Epidermal melanocyte (primary cell): ENCODE measurements around the gene DIS3L.
"Not testable (repeated sequence)": the region's sequence is repeated elsewhere in the genome, so short reads cannot be mapped to it uniquely, and the experiment has no call there.

Source experiments
- DNase-seq: peaks from one replicate; pipeline ENCODE4 v3.0.0; 2011; ENCODE audit warnings: low spot score; ENCODE audit not compliant: insufficient read length

The DIS3L gene

DNA sequence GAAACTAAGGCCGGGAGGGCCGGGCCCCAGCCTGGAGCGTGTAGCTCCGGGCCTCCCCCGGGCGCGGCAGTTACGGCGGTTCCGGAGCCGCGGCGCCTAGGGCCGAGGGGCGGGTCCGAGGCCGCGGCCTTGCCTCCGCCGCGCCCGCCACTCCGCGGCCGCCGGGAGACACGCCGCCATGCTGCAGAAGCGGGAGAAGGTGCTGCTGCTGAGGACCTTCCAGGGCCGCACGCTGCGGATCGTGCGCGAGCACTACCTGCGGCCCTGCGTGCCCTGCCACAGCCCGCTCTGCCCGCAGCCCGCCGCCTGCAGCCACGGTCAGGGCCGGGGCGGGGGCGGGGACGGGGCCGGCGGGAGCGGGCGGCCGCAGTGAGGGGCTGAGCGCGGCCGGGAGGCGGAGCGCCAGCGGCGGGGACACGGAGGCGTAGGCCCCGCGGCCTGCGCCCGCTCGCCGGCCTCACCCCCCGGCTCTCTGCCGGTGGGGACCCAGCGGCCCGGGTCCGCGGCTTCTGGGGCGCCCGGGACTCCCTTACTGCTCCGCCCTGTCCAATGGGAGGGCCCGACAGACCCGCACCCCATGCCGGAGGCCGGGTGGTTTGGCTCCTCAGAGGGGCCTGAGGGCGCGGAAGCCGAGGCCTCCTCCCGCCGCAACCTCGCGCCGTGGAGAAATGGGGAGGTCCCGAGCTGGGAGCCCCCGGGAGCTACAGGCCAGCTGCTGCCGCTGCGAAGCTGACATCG is at the start of gene DIS3L:
Gene DIS3L, plus strand, starts transcription at position 150 of the 738 bp plus-strand sequence. Its CDS starts 29 bp downstream, at position 179.
- DNase-seq: peak; percentile 54

DNA sequence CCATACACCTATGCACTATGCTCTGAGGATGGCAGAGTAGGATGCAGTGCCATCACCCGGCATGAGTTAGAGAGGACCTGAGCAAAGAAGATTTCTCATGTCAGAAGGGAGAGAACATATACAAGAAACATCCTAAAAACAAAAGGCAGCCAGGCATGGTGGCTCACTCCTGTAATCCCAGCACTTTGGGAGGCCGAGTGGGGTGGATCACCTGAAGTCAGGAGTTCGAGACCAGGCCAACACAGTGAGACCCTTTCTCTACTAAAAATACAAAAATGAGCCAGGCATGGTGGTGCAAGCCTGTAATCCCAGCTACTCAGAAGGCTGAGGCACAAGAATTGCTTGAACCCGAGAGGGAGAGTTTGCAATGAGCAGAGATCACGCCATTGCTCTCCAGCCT is 47.5 kb upstream of the DIS3L start:
- DNase-seq: not testable (repeated sequence)

DNA sequence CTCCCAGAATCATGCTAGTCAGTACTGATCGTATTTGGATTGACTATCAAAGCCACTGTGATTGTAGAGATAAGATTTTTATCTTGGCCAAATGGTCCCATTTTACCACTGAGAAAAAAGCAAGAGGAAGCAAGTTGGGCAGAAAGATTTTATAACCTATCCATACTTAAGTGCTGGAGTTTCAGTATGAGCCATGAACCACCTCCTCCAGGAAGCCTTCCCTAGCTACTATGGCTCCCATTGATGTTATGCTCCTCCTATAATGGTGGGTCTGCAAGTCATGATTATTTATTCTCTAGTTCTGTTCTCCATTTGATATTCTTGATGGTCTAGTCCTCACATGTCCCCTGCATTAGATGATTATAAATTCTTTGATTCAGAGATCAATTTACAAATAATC is 46.4 kb upstream of the DIS3L start:
- DNase-seq: no peak

DNA sequence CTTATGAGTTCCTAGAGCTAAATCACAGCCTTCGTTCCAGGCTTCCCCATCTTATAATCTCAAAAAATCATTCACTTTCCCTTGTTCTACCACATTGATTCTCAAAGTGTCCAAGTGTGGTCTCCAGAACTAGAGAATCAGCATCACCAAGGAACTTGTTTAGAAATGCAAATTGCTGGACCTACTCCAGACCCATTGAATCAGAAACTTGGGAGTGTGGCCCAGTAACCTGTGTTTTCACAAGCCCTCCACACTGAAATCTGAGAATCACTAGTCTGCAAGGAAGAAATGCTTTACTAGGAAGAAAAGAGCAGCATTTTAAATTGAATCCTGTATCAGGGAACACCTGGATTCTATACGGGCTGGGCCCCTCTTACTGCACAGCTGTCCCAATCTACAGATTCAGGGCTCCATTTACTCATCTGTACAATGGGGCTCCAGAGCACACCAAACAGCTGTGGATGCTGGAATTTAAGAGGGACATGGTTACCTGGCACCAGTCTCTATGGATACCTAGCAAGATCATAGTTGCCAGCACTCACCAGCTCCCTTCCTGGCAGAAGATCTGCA is 43.7 kb upstream of the DIS3L start:
- no peak for DNase-seq

DNA sequence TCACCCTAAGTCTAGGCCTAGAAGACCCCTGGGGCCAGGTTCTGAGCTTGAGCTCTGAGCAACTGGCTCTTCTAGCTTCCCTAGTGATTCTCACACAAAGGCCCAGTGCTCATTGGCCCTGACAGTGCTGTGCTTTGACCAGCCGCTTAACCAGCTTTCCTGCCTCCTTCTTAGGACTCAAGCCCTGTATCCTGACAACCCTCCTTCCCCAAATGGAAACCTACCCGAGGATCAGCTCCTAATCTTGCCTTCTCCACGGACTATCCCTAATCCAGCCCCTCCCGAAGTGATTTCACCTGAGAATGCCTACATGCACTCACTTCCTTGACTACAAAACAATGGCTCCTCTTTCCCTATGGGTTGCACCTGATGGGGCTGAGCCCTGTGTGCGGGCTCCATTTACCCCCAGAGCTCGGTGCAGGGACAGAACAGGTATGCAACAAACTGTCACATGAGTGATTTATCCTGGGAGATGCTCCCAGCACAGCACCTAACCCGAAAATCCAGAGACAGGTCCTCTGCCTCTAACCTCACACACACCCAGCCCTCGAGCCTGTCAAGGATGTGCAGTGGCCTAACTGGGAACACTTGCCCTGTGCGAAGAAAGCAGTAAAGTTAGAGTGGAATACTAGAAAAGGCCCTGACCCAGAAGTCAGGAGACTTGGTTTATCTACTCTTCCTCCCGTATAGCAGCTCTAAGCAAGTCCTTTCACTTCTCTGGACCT is 42.1 kb upstream of the DIS3L start:
- DNase-seq: no peak

DNA sequence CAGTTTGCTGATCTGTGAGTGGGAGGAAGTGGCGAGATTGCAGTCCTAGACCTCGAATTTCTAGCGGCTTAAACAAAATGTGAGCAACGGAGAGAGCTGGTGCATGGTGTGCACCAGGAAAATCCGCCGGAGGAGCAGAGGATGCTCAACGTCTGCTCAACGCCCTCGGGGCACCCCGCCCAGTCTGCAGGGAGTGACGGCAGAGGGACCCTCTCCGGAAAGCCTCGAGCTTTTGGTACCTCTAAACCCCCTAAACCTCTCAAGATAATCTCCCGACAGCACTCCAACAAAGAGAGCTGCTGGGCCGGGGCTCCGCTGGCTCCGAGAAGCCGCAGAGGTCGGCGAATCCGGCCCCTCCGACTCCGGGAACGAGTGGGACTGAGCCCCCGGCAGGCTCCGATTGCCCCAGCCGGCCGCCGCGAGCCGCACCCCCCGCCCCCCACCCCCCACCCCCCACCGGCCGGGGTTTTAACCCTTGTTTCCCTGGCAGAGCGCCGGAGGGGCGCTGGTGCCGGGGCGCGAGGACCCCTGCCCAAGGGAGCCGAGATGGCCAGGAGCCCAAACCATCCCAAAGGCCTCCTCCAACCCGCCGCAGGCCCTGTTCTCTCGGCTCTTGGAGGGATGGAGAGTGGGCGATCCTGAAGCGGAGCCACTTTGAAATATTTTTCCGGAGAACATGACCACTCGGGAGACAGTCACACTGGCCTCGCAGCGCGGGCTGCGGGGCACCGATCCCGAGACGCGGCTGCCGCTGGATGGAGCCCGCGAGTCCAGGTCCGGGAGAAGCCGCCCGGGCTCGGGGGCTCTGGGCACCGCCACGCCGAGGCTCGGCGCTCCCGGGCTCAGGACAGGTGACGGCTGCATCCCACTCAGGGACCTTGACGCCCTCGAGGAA is 41.3 kb upstream of the DIS3L start:
- peak; percentile 65 for DNase-seq

DNA sequence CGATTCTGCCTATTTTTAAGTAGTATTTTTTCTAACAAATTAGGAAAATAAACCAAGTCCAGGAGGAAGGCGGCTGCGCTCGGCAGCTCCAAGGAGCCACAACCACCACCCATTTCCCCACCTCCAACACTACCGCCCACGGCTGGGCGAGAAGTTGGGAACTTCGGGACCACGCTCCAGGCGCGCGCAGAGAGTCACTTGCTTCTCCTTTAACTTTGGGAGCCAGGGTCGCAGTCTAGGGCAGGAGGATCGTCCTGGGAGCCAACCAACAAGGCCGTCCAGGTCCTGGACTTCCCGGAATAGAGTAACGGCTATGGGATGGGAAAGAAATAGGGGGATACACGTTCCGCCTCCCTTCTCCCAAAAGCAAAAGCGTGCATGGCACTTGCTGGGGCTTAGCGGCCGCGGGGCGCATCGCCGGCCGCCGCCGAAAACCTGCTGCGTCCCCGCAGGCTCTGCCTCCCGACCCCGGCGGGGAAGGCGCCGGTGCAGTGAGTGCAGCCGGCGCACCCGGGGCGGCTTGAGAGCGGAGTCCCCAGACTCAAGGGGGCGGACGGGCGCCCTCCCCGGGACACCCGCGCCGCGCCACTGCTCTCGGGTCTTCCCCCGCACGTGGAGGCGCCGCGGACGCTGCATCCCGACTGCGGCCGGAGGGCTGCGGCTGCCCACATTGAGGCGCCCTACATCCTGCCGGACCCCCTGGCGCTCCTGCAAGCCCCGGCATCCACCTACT is 40.5 kb upstream of the DIS3L start:
- DNase-seq: no peak

DNA sequence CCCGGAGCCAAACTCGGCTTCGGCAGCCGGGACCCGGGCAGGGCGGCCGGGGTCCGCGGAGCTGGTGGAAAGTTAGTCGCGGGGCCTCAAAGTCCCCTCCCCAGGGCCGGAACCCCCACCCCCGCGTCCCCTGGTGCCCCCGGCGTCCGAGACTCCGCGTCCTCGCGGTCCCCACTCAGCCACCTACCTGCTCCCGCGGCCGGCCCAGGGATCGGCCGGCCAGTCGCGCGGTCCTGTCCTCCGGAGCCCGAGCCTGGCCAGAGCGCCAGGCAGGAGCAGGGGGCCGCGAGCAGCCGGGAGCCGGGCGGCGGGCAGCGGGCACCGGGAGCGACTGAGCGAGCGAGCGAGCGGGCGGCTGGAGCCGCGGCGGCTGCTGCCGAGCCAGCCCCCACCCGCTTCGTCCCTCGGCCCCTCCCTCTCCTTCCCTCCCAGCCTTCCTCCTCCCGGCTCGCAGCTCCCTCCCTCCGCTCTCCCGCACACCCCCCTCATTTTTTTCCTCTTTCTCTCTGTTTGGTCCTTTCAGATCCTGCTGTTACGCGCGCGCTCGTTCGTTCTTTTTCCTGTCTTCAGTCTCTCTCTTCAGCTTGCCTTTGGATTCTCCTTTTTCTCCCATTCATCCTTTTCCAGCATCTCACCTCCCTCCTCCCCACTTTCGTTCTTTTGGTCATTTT is 39.8 kb upstream of the DIS3L start, which contains the start of gene MEGF11:
Gene MEGF11, minus strand, starts transcription at position 333 of the 671 bp plus-strand sequence. CDS start 125,347 bp downstream, outside the sequence.
- DNase-seq: no peak

DNA sequence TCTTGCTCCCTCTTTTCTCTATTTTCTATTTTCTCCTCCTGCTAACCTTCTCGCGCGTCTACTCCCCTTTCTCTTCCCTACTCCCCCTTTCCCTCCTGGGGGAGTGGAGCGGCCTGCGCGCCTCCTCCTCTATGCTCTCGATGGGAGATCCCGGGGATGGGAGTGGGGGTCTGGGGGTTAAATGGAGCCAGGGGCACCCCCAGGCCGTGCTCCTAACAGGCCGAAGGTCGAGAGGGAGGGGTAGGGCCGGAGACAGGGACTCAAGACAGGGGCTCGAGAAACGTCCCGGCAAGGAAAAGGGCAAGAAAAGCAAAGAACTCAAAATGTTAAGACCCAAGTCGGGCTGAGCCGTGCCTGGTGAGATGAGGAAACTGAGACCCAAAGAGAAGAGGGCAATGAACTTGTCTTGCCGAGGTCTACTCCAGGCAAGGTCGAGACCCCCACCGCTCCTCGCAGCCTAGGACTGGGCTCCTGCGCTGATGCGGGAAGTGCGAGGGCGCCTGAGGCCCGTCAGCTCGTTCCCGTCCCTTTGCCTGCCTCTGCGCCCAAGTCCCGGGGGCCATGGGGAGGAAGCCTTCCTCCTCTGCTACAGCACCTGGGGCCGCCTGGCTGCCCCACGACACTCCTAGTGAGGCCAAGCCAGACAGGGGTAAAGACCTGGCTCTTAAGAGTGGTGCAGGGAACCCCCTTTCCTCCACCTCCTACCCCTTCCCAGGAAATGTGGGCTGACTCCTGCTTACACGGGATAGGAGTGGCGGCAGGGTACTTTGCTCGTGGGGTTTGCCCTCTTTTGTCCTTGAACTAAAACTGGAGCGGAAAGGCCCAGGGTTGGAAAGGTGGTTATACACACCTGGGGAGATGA is 39.0 kb upstream of the DIS3L start:
- DNase-seq: no peak

DNA sequence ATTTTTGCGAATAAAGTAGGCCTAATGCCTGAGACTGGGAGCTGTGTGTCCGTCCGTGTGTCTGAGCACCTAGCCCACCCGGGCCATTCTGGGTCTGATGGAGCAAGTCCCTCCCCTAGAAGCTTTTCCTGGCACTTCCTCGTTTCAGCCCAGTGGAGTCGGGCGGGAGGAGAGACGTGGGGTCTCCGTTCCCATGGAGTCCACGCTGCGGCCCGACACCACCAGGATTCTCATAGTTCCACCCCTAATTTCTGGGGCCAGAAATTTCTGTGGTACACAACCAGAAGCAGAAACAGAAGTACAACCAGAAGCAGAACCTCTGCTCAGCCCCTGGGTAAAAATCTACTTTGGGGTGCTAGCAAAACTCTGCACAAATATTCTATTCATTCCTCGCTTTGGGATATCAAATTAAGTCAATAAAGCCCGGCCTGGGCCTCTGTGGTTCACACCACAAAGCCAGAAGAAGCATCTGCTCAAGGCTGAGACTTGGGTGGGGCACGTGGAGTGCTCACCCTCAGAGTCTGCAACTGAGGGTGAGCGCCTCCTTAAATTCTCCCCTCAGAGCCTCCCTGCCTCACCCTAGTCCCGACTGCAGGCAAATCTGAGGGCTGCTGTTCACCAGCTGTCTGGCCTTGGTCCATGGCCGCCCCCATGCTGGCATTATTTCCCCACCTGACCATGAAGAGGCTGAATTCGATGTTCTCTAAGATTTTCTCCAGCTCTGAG is 38.3 kb upstream of the DIS3L start:
- DNase-seq: no peak

DNA sequence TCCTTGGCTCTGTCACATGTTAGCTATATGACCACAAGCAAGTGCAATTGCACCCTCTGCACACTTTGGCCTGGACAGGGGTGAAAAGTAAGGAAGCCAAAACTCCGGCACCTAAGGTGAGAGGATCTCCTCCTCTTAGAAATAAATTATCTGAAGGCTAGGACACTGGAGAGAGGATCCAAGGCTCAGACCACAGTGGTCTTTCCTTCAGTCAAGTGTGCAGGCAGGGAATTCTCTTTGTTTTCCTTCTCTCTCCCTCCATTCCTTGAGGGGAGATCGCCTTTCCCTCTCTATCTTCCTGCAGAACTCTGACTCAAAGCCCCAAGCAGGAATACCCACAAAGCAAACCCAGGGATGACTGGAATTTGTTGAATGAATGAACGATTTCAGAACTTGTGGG is 36.7 kb upstream of the DIS3L start:
- DNase-seq: no peak

DNA sequence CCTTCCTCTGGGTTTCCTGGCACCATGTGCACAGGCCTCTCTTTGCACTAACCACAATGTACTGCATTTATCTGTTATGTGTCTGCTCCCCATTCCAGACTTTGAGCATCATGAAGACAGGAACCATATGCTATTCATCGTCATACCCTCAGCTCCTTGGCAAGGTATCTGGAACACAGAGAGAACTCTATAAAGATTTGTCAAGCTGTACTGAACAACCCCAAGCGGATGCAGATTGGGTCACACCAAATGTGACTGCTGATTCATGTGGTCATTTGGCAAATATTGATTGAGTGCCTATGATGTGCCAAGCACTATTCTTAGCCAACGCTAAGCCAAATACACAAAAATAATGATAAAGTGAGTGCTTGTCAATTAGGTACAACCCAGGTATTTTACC is 32.3 kb upstream of the DIS3L start:
- DNase-seq: no peak

DNA sequence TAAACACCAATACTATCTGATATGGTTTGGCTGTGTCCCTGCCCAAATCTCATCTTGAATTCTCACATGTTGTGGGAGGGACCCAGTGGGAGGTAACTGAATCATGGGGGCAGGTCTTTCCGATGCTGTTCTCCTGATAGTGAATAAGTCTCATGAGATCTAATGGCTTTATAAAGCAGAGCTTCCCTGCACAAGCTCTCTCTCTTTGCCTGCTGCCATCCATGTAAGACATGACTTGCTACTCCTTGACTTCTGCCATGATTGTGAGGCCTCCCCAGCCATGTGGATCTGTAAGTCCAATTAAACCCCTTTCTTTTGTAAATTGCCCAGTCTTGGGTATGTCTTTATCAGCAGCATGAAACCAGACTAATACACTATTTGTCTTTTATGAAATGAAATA is 30.5 kb upstream of the DIS3L start:
- DNase-seq: not testable (repeated sequence)

DNA sequence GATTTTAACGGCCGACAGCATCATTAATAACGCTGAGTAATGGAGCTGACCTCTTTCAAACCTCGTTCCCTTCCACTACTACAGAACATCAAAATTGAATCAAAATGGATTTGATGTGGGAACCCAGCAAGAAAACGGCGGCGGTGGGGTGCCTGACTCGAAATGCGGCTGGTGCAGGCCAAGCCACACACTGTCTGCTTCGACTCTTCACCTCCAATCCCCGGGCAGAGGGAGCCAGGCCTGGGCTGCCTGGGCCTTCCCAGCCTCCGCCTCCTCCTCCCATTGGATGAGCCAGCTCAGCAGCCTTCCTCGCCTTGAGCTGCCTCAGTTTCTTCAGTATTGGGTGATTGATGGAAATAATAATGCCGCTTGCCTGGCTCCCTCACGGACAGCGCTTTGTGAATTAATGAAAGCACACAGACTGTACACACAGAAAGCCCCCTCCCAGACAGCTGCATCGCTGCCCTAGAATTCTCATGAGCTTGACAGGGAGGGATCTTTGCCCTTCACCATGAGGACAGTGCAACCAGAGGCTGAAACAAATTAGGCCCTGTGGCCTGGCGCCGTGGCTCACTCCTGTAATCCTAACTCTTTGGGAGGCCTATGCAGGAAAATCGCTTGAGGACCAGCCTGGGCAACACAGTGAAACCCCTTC is 28.4 kb upstream of the DIS3L start:
- no peak for DNase-seq

DNA sequence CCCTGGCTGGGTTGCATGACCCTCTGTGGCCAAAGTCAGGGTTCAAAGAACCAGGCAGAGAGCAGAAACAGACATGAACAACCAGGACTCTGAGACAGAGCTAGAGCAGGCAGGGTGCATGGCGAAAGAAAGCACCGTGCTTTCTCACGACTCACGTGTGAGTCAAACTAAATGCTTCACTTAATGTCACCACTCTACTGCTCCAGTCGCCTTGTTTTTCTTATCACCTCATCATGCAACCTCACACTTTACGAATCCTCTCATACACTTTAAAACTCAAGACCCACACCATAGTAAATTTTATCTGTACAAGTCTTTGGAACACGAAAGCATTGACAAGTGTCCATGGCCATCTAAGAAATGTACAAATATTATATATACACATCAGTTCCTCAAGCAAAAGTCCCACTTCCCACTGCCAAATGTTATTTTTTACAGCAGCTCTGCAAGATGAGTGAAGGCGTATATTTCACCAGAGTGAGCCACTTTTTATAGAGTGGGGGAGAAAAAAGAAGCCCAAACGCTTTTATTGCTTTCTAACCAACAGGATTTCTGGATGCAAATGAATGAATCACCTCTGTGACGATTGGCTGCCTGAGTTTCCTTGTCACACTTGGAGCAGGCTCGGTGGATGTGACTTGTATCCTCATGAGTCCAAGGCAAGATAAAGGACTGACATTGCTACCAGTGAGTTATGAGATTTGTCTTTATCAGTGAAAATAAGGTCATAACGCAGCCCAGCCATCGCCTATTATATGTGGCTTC is 23.9 kb upstream of the DIS3L start:
- no peak for DNase-seq

DNA sequence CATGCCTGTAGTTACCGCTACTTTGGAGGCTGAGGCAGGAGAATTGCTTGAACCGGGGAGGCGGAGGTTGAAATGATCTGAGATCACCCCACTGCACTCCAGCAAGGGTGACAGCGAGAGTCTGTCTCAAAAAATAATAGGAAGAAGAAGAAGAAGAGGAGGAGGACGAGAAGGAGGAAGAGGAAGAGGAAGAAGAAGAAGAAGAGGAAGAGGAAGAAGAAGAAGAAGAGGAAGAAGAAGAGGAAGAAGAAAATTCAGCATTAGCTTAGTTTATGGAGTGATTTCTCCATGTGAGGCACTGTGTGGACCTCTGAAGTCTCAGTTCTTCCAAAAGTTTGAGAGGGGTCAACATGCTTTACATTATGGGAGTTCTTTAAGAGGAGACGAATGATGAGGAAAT is 22.4 kb upstream of the DIS3L start:
- no peak for DNase-seq

DNA sequence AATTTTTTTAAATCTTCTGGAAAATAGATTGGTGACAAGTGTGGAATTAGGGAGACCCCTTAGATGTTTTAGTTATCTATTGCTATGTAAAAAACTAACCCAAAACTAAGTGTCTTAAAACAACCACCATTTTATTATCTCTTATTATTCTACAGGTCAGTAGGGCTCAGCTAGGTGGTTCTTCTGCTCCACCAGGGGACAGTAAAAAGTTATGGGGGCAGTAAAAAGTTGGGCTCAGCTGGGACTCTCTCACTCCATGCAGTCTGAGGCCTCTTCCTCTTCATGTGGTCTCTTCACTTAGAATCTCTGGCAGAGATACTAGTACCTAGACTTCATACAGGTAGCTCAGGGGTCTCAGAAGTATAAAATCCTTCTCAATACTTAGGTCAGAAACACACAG is 18.0 kb upstream of the DIS3L start:
- DNase-seq: no peak
